Measurements from ENCODE around the gene HS2ST1. TPM values are rescaled to one million over a fixed set of nuclear protein-coding genes. Genes with fewer than 3 reads are reported as not detected.
"Not testable (repeated sequence)": the region's sequence is repeated elsewhere in the genome, so short reads cannot be mapped to it uniquely, and the experiment has no call there.

The HS2ST1 gene
- total RNA-seq, 2 experiments from 2014 or later: 16.8 to 21.6 TPM

GRCh38 chr1:86871001-86871400 lies 43.4 kb upstream of the HS2ST1 start:
- intact Hi-C loops (cut with micrococcal nuclease): no loop called here
- no peak overlapping the region for H3K4me3 Mint-ChIP-seq
- ChIA-PET POLR2A (no interaction called here), CTCF (interaction anchor here (0.7 kb wide), 1 partner anchor 44 kb away, joined by 3 read pairs; no protein-coding TSS in a partner anchor)
- H3K36me3 Mint-ChIP-seq (ENCODE audit: low read depth): peaks cover 13% of the 10 kb centered on the region
- ATAC-seq (no peak), DNase-seq (no peak)
- TF ChIP-seq, protein P1, sequence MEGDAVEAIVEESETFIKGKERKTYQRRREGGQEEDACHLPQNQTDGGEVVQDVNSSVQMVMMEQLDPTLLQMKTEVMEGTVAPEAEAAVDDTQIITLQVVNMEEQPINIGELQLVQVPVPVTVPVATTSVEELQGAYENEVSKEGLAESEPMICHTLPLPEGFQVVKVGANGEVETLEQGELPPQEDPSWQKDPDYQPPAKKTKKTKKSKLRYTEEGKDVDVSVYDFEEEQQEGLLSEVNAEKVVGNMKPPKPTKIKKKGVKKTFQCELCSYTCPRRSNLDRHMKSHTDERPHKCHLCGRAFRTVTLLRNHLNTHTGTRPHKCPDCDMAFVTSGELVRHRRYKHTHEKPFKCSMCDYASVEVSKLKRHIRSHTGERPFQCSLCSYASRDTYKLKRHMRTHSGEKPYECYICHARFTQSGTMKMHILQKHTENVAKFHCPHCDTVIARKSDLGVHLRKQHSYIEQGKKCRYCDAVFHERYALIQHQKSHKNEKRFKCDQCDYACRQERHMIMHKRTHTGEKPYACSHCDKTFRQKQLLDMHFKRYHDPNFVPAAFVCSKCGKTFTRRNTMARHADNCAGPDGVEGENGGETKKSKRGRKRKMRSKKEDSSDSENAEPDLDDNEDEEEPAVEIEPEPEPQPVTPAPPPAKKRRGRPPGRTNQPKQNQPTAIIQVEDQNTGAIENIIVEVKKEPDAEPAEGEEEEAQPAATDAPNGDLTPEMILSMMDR (IDR thresholded peaks at IDR 0.05): no peak
- no peaks in the 10 kb centered on the region for H3K27me3 Mint-ChIP-seq
- no peaks in the 10 kb centered on the region for H3K9me3 Mint-ChIP-seq
- H3K4me1 Mint-ChIP-seq (ENCODE audit: low read depth): peaks cover 18% of the 10 kb centered on the region
- no peak overlapping the region for H3K27ac Mint-ChIP-seq

DNA sequence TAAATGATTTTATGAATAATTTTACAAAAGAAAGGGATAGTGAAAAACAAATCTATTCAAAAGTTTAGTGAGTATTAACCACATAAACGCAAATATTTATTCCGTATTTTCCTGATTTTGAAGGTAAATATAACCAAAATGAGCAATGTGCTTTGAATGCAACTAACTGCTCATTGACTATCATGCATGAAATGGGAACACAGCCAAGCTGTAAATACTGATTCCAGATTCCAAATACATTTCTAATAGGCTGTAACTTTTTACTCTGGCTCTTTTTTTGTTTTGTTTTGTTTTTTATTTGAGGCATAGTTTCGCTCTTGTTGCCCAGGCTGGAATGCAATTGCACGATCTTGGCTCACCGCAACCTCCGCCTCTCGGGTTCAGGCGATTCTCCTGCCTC lies 42.3 kb upstream of the HS2ST1 start:
- Mint-ChIP-seq H3K27me3 (no peaks in the 10 kb centered on the region), H3K9me3 (no peaks in the 10 kb centered on the region), H3K4me1 (ENCODE audit: low read depth) (peaks cover 12% of the 10 kb centered on the region), H3K4me3 (no peak overlapping the region), H3K36me3 (ENCODE audit: low read depth) (peaks cover 15% of the 10 kb centered on the region), H3K27ac (no peak overlapping the region)
- DNase-seq (no peak), ATAC-seq (no peak)
- POLR2A ChIA-PET: no interaction called here
- intact Hi-C loops (cut with micrococcal nuclease): no loop called here
- CTCF ChIA-PET: no interaction called here
- TF ChIP-seq, protein P1 (IDR thresholded peaks at IDR 0.05): no peak

- intact Hi-C loops (cut with micrococcal nuclease): no loop called here
- ATAC-seq: no peak
- TF ChIP-seq, protein P1 (IDR thresholded peaks at IDR 0.05): no peak
- Mint-ChIP-seq H3K27ac (no peak overlapping the region), H3K4me1 (ENCODE audit: low read depth) (peaks cover 3% of the 10 kb centered on the region), H3K4me3 (no peak overlapping the region), H3K27me3 (no peaks in the 10 kb centered on the region), H3K36me3 (ENCODE audit: low read depth) (peaks cover 16% of the 10 kb centered on the region), H3K9me3 (no peaks in the 10 kb centered on the region)
- POLR2A ChIA-PET: no interaction called here
- CTCF ChIA-PET: no interaction called here
- DNase-seq: no peak
Measured at GRCh38 chr1:86875722-86876121, 38.7 kb upstream of the HS2ST1 start.

GRCh38 chr1:86887479-86888162 lies 26.8 kb upstream of the HS2ST1 start:
- no peak for ATAC-seq
- Mint-ChIP-seq H3K4me1 (ENCODE audit: low read depth) (peaks cover 24% of the 10 kb centered on the region), H3K27me3 (no peaks in the 10 kb centered on the region), H3K27ac (peak overlapping the region; percentile 24), H3K36me3 (ENCODE audit: low read depth) (peaks cover 19% of the 10 kb centered on the region), H3K9me3 (no peaks in the 10 kb centered on the region), H3K4me3 (no peak overlapping the region)
- intact Hi-C loops (cut with micrococcal nuclease): no loop called here
- no peak for DNase-seq
- ChIA-PET CTCF (no interaction called here), POLR2A (interaction anchor here (1.2 kb wide), 1 partner anchor 25 kb away, joined by 3 read pairs; no protein-coding TSS in a partner anchor)
- TF ChIP-seq, protein P1 (IDR thresholded peaks at IDR 0.05): no peak

GRCh38 chr1:86888327-86888726 lies 26.1 kb upstream of the HS2ST1 start:
- H3K4me3 Mint-ChIP-seq: no peak overlapping the region
- ATAC-seq (no peak), DNase-seq (no peak)
- H3K27me3 Mint-ChIP-seq: no peaks in the 10 kb centered on the region
- CTCF ChIA-PET: no interaction called here
- H3K36me3 Mint-ChIP-seq (ENCODE audit: low read depth): peaks cover 19% of the 10 kb centered on the region
- TF ChIP-seq, protein P1 (IDR thresholded peaks at IDR 0.05): no peak
- POLR2A ChIA-PET: interaction anchor here (1.2 kb wide), 1 partner anchor 24 kb away, joined by 3 read pairs; no protein-coding TSS in a partner anchor
- no peak overlapping the region for H3K27ac Mint-ChIP-seq
- intact Hi-C loops (cut with micrococcal nuclease): no loop called here
- peaks cover 24% of the 10 kb centered on the region for H3K4me1 Mint-ChIP-seq (ENCODE audit: low read depth)
- H3K9me3 Mint-ChIP-seq: no peaks in the 10 kb centered on the region

GRCh38 chr1:86899401-86899800 lies 15.0 kb upstream of the HS2ST1 start:
- POLR2A ChIA-PET; H3K4me3 Mint-ChIP-seq; intact Hi-C loops (cut with micrococcal nuclease); DNase-seq; H3K9me3 Mint-ChIP-seq; H3K27ac Mint-ChIP-seq; ATAC-seq; CTCF ChIA-PET; H3K27me3 Mint-ChIP-seq: not testable (repeated sequence)
- H3K36me3 Mint-ChIP-seq (ENCODE audit: low read depth): peaks cover 34% of the 10 kb centered on the region
- H3K4me1 Mint-ChIP-seq (ENCODE audit: low read depth): peaks cover 10% of the 10 kb centered on the region
